CD4-positive, alpha-beta memory T cell (primary cell): Measurements from ENCODE around the gene SNTG2. TPM values are rescaled to one million over a fixed set of nuclear protein-coding genes. Genes with fewer than 3 reads are reported as not detected.

Experiments used
- CTCF ChIA-PET: fragments of 350-600 bp; sonication (Branson Sonifier 250); formaldehyde crosslinking; loops from one replicate; lab custom pipeline; 2021; ENCODE audit warnings: inconsistent platforms; ENCODE audit not compliant: partially characterized antibody; lab: Charles Lee
- POLR2A ChIA-PET: fragments of 350-600 bp; sonication (Branson Sonifier 250); formaldehyde crosslinking; loops from one replicate; lab custom pipeline; 2021; ENCODE audit not compliant: partially characterized antibody; lab: Charles Lee
- DNase-seq, 5 donors: peaks; one replicate each; pipeline versions ENCODE4 v3.0.0 to v3.0.0-alpha.2; 2020 to 2022; ENCODE audit warnings: mixed read lengths in 1 of 5
- H3K27ac ChIP-seq: one replicate; pipeline ENCODE4 v1.7.0; 2013; ENCODE audit warnings: low read depth, low read length
- H3K27me3 ChIP-seq: 2 replicates; pipeline ENCODE4 v1.7.0; 2013; ENCODE audit warnings: mild to moderate bottlenecking, low read length, moderate library complexity; ENCODE audit not compliant: insufficient read depth
- H3K36me3 ChIP-seq: 2 replicates; pipeline ENCODE4 v1.7.0; 2013; ENCODE audit warnings: mild to moderate bottlenecking, low read length, moderate library complexity; ENCODE audit not compliant: insufficient read depth
- H3K4me1 ChIP-seq: 2 replicates; pipeline ENCODE4 v1.7.0; 2013; ENCODE audit warnings: mild to moderate bottlenecking, low read length, moderate library complexity; ENCODE audit not compliant: insufficient read depth
- H3K4me3 ChIP-seq, 2 donors: one replicate each; pipeline ENCODE4 v1.7.0; 2013; ENCODE audit warnings: low read length in 2 of 2, mild to moderate bottlenecking in 1 of 2
- H3K9me3 ChIP-seq, 2 donors: one replicate each; pipeline ENCODE4 v1.7.0; 2013; ENCODE audit warnings: low read length in 2 of 2, control low read depth in 1 of 2; ENCODE audit not compliant: control insufficient read depth in 1 of 2
- H3K27ac Mint-ChIP-seq, 7 donors: one replicate each; pipeline ENCODE4 v1.8.0; 2020 to 2021; ENCODE audit warnings: mixed read lengths in 7 of 7, mild to moderate bottlenecking in 6 of 7, inconsistent platforms in 3 of 7, moderate library complexity in 3 of 7
- H3K27me3 Mint-ChIP-seq, 2 donors: one replicate each; pipeline ENCODE4 v1.8.0; 2020 to 2021; ENCODE audit warnings: mixed read lengths in 2 of 2
- H3K36me3 Mint-ChIP-seq, 2 donors: one replicate each; pipeline ENCODE4 v1.8.0; 2020 to 2021; ENCODE audit warnings: mixed read lengths in 2 of 2, inconsistent platforms in 1 of 2, mild to moderate bottlenecking in 1 of 2
- H3K4me1 Mint-ChIP-seq, 4 donors: one replicate each; pipeline ENCODE4 v1.8.0; 2020 to 2021; ENCODE audit warnings: mixed read lengths in 4 of 4, mild to moderate bottlenecking in 1 of 4
- H3K4me3 Mint-ChIP-seq, 8 donors: one replicate each; pipeline ENCODE4 v1.8.0; 2020 to 2021; ENCODE audit warnings: mixed read lengths in 8 of 8, mild to moderate bottlenecking in 7 of 8, moderate library complexity in 6 of 8, inconsistent platforms in 3 of 8
- H3K9me3 Mint-ChIP-seq, 8 donors: one replicate each; pipeline ENCODE4 v1.8.0; 2020 to 2021; ENCODE audit warnings: mixed read lengths in 8 of 8, mild to moderate bottlenecking in 5 of 8, inconsistent platforms in 3 of 8, moderate library complexity in 1 of 8
- intact Hi-C: fragments of 100-400 bp; cut with micrococcal nuclease; formaldehyde crosslinking; loops from one replicate; pipeline ENCODE4 v1.15.1; 2023
- polyA plus RNA-seq, 2 donors: library from polyadenylated mRNA; unstranded; fragments of 300-500 nt; fragmentation: Illumina TruSeq; gene quantifications; one replicate each; pipeline ENCODE4 v1.2.3, GENCODE V29; 2021
- total RNA-seq, 2 experiments: library from RNA; stranded (reverse); gene quantifications; one replicate each; pipeline ENCODE4 v1.2.3, GENCODE V29; 2021

Gene SNTG2
- total and polyA plus RNA-seq, 4 experiments from 2014 or later = 0.55 to 1.3 (median 0.96) TPM; not detected in 1

GRCh38 chr2:1078326-1078725 is 127.7 kb downstream of the SNTG2 start:
- Mint-ChIP-seq H3K9me3 (no peaks in the 10 kb centered on the region), H3K27ac (no peak overlapping the region), H3K27me3 (peaks cover 2% of the 10 kb centered on the region in 2 donors), H3K4me3 (no peak overlapping the region), H3K4me1 (no peaks in the 10 kb centered on the region), H3K36me3 (no peaks in the 10 kb centered on the region)
- Histone ChIP-seq H3K27me3 (no peaks in the 10 kb centered on the region), H3K36me3 (no peaks in the 10 kb centered on the region), H3K4me1 (no peaks in the 10 kb centered on the region), H3K4me3 (no peak overlapping the region), H3K9me3 (no peaks in the 10 kb centered on the region), H3K27ac (no peak overlapping the region)
- DNase-seq = no peak
- ChIA-PET POLR2A (no interaction called here), CTCF (no interaction called here)
- intact Hi-C loops = no loop called here

GRCh38 chr2:1079873-1080799 is 129.5 kb downstream of the SNTG2 start:
- Histone ChIP-seq H3K4me1 (no peaks in the 10 kb centered on the region), H3K27me3 (no peaks in the 10 kb centered on the region), H3K4me3 (no peak overlapping the region), H3K27ac (no peak overlapping the region), H3K36me3 (no peaks in the 10 kb centered on the region), H3K9me3 (no peaks in the 10 kb centered on the region)
- Mint-ChIP-seq H3K4me3 (no peak overlapping the region), H3K9me3 (no peaks in the 10 kb centered on the region), H3K36me3 (no peaks in the 10 kb centered on the region), H3K27ac (no peak overlapping the region), H3K27me3 (peaks cover 2% of the 10 kb centered on the region in 2 donors), H3K4me1 (no peaks in the 10 kb centered on the region)
- intact Hi-C loops = no loop called here
- POLR2A ChIA-PET = no interaction called here
- CTCF ChIA-PET = no interaction called here
- DNase-seq = no peak

GRCh38 chr2:1081451-1082225 is 131.0 kb downstream of the SNTG2 start:
- peaks cover 2% of the 10 kb centered on the region in 2 donors for H3K27me3 Mint-ChIP-seq
- Histone ChIP-seq H3K4me1 (no peaks in the 10 kb centered on the region), H3K9me3 (no peaks in the 10 kb centered on the region), H3K27ac (no peak overlapping the region), H3K27me3 (no peaks in the 10 kb centered on the region), H3K4me3 (no peak overlapping the region), H3K36me3 (no peaks in the 10 kb centered on the region)
- no peaks in the 10 kb centered on the region for H3K4me1 Mint-ChIP-seq
- CTCF ChIA-PET = no interaction called here
- H3K4me3 Mint-ChIP-seq = no peak overlapping the region
- POLR2A ChIA-PET = no interaction called here
- no peaks in the 10 kb centered on the region for H3K9me3 Mint-ChIP-seq
- H3K27ac Mint-ChIP-seq = no peak overlapping the region
- no peaks in the 10 kb centered on the region for H3K36me3 Mint-ChIP-seq
- no peak for DNase-seq
- intact Hi-C loops = no loop called here

- intact Hi-C loops = no loop called here
- H3K9me3 ChIP-seq = no peaks in the 10 kb centered on the region
- no peaks in the 10 kb centered on the region for H3K4me1 ChIP-seq
- H3K4me3 ChIP-seq = no peak overlapping the region
- Mint-ChIP-seq H3K27me3 (peaks cover 2% of the 10 kb centered on the region in 2 donors), H3K4me1 (no peaks in the 10 kb centered on the region), H3K27ac (peak overlapping the region in 1 of 7 donors; percentile 59), H3K4me3 (no peak overlapping the region), H3K36me3 (no peaks in the 10 kb centered on the region), H3K9me3 (no peaks in the 10 kb centered on the region)
- ChIA-PET CTCF (no interaction called here), POLR2A (no interaction called here)
- no peak overlapping the region for H3K27ac ChIP-seq
- DNase-seq = no peak
- no peaks in the 10 kb centered on the region for H3K36me3 ChIP-seq
- H3K27me3 ChIP-seq = no peaks in the 10 kb centered on the region
Observed at GRCh38 chr2:1082456-1083205, 132.0 kb downstream of the SNTG2 start.

GRCh38 chr2:1088192-1088860 is 137.7 kb downstream of the SNTG2 start:
- Mint-ChIP-seq H3K36me3 (no peaks in the 10 kb centered on the region), H3K27ac (no peak overlapping the region), H3K9me3 (peaks cover 0 to 4% (median 0%) of the 10 kb centered on the region in 8 donors), H3K27me3 (peaks cover 0 to 2% of the 10 kb centered on the region in 2 donors), H3K4me3 (no peak overlapping the region), H3K4me1 (peaks cover 0 to 2% (median 0%) of the 10 kb centered on the region in 4 donors)
- ChIA-PET CTCF (no interaction called here), POLR2A (no interaction called here)
- no peaks in the 10 kb centered on the region for H3K27me3 ChIP-seq
- no peaks in the 10 kb centered on the region for H3K36me3 ChIP-seq
- intact Hi-C loops = no loop called here
- H3K4me3 ChIP-seq = no peak overlapping the region
- no peak overlapping the region for H3K27ac ChIP-seq
- H3K4me1 ChIP-seq = no peaks in the 10 kb centered on the region
- no peak for DNase-seq
- no peaks in the 10 kb centered on the region for H3K9me3 ChIP-seq

- H3K4me1 Mint-ChIP-seq = peaks cover 0 to 5% (median 2%) of the 10 kb centered on the region in 4 donors
- ChIA-PET POLR2A (no interaction called here), CTCF (no interaction called here)
- Histone ChIP-seq H3K36me3 (no peaks in the 10 kb centered on the region), H3K4me1 (no peaks in the 10 kb centered on the region), H3K9me3 (no peaks in the 10 kb centered on the region), H3K27me3 (no peaks in the 10 kb centered on the region), H3K27ac (no peak overlapping the region), H3K4me3 (no peak overlapping the region)
- intact Hi-C loops = no loop called here
- H3K9me3 Mint-ChIP-seq = peaks cover 0 to 4% (median 0%) of the 10 kb centered on the region in 8 donors
- DNase-seq = no peak
- H3K27me3 Mint-ChIP-seq = peaks cover 0 to 2% of the 10 kb centered on the region in 2 donors
- no peak overlapping the region for H3K27ac Mint-ChIP-seq
- H3K4me3 Mint-ChIP-seq = no peak overlapping the region
- H3K36me3 Mint-ChIP-seq = no peaks in the 10 kb centered on the region
Observed at GRCh38 chr2:1088940-1089339, 138.3 kb downstream of the SNTG2 start.
